Right forelimb (tissue), 1 donor: Measurements from ENCODE around the gene RGS19.
"Not testable (repeated sequence)": the region's sequence is repeated elsewhere in the genome, so short reads cannot be mapped to it uniquely, and the experiment has no call there.

ENCODE experiments used
- DNase-seq: peaks from one replicate; pipeline ENCODE4 v3.0.0-alpha.2; 2018

RGS19 gene

GRCh38 chr20:64092258-64093012 is 13.1 kb upstream of the RGS19 start:
- DNase-seq, result no peak

GRCh38 chr20:64091770-64092169 is 12.5 kb upstream of the RGS19 start:
- no peak for DNase-seq

GRCh38 chr20:64091340-64091739 is 12.0 kb upstream of the RGS19 start:
- DNase-seq, result no peak

GRCh38 chr20:64090165-64090564 is 10.8 kb upstream of the RGS19 start:
- no peak for DNase-seq

GRCh38 chr20:64088586-64088985 is 9.3 kb upstream of the RGS19 start:
- DNase-seq, result not testable (repeated sequence)

GRCh38 chr20:64087226-64087825 is 8.0 kb upstream of the RGS19 start:
- not testable (repeated sequence) for DNase-seq

GRCh38 chr20:64086801-64087200 is 7.5 kb upstream of the RGS19 start:
- no peak for DNase-seq

- DNase-seq, result no peak
Measured at GRCh38 chr20:64084685-64085152, 5.4 kb upstream of the RGS19 start.

- no peak for DNase-seq
Measured at GRCh38 chr20:64083804-64084684, 4.7 kb upstream of the RGS19 start, which contains the start of gene LKAAEAR1. LKAAEAR1 (minus strand) TSS chr20:64084398; CDS start chr20:64084219, 179 bp downstream.

- DNase-seq, result peak; percentile 86
Measured at GRCh38 chr20:64083378-64083803, 4.1 kb upstream of the RGS19 start.

- no peak for DNase-seq
Measured at GRCh38 chr20:64082820-64083377, 3.6 kb upstream of the RGS19 start.

GRCh38 chr20:64082126-64082731 is 2.9 kb upstream of the RGS19 start:
- no peak for DNase-seq

GRCh38 chr20:64081624-64081964 is 2.3 kb upstream of the RGS19 start:
- no peak for DNase-seq

GRCh38 chr20:64080813-64081623 is 1.7 kb upstream of the RGS19 start:
- no peak for DNase-seq

- DNase-seq, result peak; percentile 45
Measured at GRCh38 chr20:64080013-64080812, 895 bp upstream of the RGS19 start, which contains the start of gene OPRL1. OPRL1 (plus strand) TSS chr20:64080082; CDS start chr20:64092721, 12,639 bp downstream.

GRCh38 chr20:64078934-64079272 is 415 bp downstream of the RGS19 start:
- DNase-seq, result no peak

GRCh38 chr20:64077876-64078551 is 1.3 kb downstream of the RGS19 start:
- DNase-seq, result no peak

GRCh38 chr20:64077541-64077875 is 1.8 kb downstream of the RGS19 start:
- no peak for DNase-seq

- no peak for DNase-seq
Measured at GRCh38 chr20:64077094-64077493, 2.2 kb downstream of the RGS19 start.
